ENCODE data around the gene FFAR4.

FFAR4 gene

DNA sequence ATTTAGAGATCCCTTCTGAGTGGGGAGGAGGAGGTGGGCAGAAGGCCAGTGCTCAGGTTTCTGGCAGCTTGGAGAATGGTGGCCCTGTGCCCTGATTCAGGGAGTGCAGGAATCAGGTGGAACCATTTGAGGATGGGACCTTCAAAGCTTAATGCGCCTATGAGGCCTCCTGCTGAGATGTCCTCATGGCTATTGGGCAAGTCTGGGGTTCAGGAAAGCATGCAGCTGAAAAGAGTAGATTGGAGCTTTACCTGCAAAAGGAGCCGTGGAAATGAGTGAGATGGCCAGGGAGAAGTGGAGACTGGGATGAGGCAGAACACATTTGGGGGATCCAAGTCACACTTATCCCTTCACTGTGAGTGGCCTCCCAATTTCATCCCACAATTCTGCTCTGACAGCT lies 6.1 kb downstream of the FFAR4 start:
- no peak for DNase-seq (ENCODE audit: low spot score)

GRCh38 chr10:93573051-93573909 lies 6.8 kb downstream of the FFAR4 start:
- DNase-seq (ENCODE audit: low spot score): peak; percentile 73

GRCh38 chr10:93573924-93574323 lies 7.5 kb downstream of the FFAR4 start:
- no peak for DNase-seq (ENCODE audit: low spot score)

DNA sequence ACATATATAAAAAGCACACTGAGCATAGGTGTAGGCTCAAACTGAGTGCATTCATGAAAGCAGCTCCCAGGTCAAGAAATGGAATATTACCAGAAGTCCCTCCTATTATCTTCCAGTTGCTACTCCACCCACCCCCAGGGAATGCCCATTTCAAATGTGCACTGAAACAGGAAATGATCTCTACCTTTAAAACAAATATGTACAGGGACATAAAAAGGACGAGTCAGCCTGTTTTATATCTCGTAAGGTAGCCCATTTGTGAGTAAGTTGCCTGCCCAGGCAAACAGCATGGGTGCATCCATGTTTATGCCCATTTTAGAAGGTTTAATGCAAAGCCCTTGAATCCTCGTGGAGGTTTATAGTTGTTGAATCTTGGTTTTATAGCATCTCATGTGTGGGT lies 10.4 kb downstream of the FFAR4 start:
- DNase-seq (ENCODE audit: low spot score): no peak

- DNase-seq (ENCODE audit: low spot score): no peak
Observed at GRCh38 chr10:93577565-93577964, 11.1 kb downstream of the FFAR4 start.

- no peak for DNase-seq (ENCODE audit: low spot score)
Observed at GRCh38 chr10:93579089-93579488, 12.6 kb downstream of the FFAR4 start.

DNA sequence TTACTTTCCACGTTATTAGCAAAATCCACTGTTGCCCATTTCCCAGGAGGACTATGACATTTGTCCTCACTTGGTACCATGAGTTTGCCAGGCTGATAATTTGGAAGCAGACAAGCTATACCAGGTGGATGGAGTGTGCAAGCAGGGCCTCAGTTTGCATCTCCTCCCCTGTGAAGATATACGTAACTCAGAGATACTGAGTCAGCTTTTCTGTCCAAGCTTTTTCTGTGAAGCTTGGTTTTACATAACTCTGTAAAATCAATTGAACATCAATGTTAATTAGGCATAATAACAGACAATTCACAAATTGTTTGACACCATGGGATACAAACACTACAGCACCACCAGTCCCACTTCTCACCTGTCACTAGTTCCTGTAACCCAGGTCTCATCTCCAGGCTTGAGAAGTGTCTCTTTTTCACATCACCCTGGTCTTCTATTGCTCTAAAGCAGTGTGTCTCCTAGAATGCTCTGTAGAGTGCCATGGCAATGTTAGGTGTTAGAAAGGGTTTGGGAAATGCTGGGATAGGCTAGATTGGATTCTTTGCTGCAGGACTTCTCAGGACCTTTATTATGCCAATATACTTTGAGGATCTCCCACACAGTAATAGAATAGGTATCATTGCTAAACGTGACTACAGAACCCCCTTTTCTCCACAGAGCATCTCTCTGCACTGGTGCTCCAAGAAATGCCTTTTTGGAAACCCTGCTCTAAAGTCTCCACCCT lies 13.7 kb downstream of the FFAR4 start:
- no peak for DNase-seq (ENCODE audit: low spot score)

GRCh38 chr10:93580828-93581227 lies 14.4 kb downstream of the FFAR4 start:
- DNase-seq (ENCODE audit: low spot score): peak; percentile 82

DNA sequence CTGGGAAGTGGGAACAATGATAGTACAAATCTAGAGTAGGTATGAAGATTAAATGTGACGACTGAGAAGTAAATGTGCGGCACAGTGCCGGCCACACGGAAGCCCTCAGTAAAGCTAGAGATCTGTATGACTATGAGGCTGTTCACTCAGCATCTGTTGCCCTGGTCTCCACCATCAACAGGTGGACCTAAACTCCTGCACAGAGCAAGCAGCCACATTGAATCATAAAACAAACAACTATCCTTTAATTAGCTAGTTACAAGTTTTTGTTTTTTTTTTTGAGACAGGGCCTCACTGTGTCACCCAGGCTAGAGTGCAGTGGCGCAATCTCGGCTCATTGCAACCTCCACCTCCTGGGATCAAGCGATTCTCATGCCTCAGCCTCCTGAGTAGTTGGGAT lies 18.0 kb downstream of the FFAR4 start:
- no peak for DNase-seq (ENCODE audit: low spot score)

DNA sequence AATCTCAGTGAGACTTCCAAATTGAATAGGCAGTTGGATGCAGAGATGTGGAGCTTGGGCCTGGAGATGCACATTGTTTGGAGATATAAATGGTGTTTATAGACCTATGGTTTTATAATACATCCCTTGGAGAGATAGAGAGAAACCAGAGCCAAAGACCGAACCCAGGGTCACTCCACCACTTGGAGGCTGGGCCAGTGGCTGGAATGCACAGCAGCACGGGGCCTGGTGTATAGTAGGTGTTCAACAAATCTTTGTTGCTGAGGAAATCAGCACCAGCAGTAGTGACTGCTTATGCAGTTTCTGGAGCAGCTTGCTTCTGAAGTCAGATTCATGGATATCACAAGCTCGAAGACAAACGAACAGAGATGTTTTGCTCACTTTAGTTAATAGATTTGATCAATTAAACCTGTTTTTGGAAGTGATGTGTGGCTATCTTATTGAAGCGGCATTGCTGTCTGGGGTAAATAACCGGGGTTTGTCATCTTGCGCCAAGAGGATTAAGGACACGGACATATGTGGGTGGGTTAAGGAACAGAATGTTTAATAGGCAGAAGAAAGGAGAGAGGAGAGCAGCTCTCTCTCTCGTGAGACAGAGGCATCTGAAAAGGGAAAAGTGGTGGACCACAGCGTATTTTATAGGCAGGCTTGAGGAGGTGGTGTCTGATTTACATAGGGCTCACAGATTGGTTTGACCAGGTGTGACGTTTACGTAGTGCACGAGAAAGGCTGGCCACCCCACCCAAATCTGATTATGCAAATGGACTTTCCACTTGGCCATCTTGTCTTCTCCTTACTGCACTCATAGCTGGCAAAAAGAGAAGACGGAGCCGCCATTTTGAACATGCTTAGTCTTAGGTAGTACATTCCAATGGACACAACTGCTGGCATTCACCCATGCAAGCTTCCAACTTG lies 23.4 kb downstream of the FFAR4 start:
- DNase-seq (ENCODE audit: low spot score): no peak

GRCh38 chr10:93590638-93591037 lies 24.2 kb downstream of the FFAR4 start:
- no peak for DNase-seq (ENCODE audit: low spot score)

- no peak for DNase-seq (ENCODE audit: low spot score)
Observed at GRCh38 chr10:93591065-93591808, 24.8 kb downstream of the FFAR4 start.

DNA sequence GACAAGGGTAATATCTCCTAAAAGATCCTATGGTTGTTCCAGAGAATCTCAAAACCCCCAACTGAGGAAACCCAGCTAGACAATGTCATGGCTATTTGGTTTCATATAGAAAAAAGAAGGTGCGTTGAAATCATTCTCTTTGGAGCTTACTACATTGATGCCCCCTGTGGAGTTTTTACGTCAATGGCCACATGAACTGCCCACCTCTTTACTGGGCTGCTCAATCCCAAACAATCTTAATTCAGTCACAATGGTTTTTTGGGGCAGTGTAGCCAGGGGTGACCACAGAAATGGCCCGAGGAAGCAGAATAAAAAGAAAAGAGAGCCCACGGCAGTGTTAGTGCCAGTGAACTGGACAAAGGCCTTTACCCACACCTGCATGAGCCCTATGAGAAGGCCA lies 26.8 kb downstream of the FFAR4 start:
- no peak for DNase-seq (ENCODE audit: low spot score)

DNA sequence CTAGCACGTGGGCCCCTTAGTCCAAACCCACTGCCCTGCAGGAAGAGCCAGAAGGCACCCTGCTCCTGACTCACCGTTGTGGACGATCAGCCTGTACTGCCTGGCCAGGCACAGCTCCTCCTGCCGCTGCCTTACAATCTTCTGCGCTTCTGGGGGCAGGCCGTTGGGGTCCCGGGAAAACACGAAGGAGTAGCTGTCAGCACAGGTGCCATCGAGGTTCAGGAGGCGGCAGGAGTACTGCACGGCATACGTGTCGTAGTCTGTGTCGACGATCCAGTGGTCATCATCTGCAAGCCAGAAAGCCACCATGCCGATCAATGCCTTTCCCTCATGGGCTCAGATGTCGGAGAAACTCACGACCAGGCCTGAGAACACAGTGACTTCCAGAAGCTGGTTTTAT lies 27.3 kb downstream of the FFAR4 start:
- DNase-seq (ENCODE audit: low spot score): no peak

DNA sequence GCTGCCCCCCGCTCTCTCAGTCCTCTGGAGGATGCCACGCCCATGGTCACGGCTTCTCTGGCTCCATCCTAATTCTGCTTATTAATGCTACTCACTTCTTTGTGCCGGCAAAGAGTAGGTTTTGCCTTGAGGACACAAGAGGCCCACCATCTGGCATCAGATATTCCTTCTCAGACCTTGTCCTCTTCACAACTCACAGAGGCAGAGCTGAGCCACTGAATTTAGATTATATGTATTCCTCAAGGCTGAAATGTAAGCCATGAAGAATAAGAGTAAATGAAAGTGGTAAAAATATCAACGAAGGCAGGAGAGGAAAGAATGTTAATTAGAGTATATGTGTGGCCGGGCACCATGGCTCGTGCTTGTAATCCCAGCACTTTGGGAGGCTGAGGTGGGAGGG lies 28.1 kb downstream of the FFAR4 start:
- no peak for DNase-seq (ENCODE audit: low spot score)

DNA sequence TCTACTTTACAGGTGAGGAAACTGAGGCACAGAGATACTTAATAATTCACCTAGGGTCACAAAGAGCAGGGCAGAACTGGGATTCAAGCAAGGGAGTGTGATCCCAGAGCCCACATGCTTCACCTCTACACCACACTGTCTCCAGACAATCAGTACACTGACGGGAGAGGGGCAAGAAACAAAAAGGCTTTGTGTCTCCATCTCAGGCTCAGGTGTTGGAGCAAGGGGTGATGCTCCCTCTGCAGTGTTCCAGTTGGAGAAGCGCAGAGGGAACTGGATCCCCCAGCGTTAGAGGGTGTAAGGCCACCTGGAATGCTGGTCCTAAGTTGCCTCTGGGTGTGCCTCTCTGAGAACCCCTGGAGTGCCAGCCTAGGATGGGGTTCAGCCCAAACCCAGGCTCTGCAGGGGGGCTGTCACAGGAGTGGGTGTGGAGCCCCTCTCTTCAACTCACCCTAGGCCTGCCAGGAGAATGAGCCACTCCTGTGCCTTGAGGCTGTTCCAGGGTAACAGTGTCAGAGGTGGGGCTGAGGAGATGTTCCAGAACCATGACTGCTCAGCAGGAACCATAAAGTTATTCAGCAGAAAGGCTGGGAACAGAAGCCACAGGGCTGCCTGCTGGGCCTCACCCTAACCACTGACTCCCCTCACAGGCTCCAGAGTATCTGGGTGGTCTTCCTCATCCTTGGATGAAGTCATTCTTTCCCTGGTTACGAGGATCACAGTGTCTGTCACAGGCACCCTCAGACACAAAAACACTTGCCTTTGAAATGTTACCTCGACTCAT lies 29.1 kb downstream of the FFAR4 start:
- DNase-seq (ENCODE audit: low spot score): no peak

DNA sequence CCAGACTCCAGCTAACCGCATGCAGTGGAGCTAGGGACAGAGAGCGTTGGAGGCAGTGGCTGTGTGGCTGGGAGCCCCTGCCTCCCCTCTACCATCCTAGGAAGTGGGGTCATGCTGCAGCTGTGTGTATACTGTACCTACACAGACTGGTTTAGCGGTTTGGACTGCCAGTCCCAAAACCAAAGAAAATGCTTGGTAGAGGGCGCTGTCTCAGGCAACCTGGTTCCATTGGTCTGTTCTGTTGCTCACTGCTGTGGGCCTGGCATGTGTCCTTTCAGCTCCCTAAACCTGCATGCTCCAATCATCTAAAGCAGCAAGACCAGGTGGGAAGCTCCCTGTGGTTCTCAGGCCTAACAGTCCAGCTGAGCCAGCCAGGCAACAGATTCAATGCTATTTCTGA lies 30.1 kb downstream of the FFAR4 start:
- no peak for DNase-seq (ENCODE audit: low spot score)

DNA sequence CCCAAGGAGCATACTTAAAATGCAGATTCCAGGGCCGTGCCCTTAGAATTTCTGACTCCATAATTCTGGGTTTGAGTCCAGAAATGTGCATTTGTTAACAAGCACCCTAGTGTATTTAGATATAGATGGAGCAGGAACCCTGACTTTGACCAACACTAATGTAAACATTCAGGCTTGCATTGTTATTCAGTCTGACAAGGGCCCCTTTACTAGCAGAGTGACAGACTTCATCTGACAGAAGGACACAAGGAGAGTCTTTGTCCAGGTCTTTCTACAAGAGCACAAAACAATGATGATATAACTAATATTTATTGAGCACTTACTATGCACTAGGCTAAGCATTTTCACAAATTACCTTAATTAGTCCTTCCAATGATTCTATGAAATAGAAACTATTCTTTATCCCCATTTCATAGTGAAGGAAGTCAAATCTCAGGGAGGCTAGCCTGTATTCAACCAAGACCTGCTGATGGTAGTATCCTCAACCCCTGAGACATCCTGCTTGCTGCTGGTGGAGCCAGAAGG lies 30.7 kb downstream of the FFAR4 start:
- no peak for DNase-seq (ENCODE audit: low spot score)

- no peak for DNase-seq (ENCODE audit: low spot score)
Observed at GRCh38 chr10:93598157-93598556, 31.7 kb downstream of the FFAR4 start.

- no peak for DNase-seq (ENCODE audit: low spot score)
Observed at GRCh38 chr10:93599335-93599734, 32.9 kb downstream of the FFAR4 start.

DNA sequence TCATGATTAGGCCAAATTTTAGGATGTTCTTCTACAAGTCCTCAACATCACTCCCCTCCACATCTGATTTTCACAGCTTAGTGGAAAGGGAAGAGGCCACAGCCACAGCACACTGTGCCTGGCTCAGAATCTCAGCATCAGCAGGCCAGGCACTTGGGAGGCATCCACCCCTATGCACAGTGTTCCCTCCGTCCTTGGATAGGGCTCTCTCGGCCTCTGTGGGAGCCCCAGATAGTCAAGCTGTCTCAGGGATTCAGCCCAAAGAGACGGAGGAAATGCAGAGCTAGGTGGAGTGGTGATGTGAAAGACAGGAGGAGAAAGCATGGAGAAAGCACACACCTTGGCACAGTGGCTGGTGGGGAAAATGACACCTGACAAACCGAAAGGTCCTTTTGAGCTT lies 33.3 kb downstream of the FFAR4 start:
- no peak for DNase-seq (ENCODE audit: low spot score)
